NCI-H748 (cell line): ENCODE data around the gene TM4SF5.
A peak's percentile ranks its signal among the peaks of the same experiment; 100 is the strongest.

ENCODE experiments used
- DNase-seq: peaks from one replicate; lab custom pipeline; 2025; ENCODE audit not compliant: unreplicated experiment; lab: John Stamatoyannopoulos, UW

Gene TM4SF5

DNA sequence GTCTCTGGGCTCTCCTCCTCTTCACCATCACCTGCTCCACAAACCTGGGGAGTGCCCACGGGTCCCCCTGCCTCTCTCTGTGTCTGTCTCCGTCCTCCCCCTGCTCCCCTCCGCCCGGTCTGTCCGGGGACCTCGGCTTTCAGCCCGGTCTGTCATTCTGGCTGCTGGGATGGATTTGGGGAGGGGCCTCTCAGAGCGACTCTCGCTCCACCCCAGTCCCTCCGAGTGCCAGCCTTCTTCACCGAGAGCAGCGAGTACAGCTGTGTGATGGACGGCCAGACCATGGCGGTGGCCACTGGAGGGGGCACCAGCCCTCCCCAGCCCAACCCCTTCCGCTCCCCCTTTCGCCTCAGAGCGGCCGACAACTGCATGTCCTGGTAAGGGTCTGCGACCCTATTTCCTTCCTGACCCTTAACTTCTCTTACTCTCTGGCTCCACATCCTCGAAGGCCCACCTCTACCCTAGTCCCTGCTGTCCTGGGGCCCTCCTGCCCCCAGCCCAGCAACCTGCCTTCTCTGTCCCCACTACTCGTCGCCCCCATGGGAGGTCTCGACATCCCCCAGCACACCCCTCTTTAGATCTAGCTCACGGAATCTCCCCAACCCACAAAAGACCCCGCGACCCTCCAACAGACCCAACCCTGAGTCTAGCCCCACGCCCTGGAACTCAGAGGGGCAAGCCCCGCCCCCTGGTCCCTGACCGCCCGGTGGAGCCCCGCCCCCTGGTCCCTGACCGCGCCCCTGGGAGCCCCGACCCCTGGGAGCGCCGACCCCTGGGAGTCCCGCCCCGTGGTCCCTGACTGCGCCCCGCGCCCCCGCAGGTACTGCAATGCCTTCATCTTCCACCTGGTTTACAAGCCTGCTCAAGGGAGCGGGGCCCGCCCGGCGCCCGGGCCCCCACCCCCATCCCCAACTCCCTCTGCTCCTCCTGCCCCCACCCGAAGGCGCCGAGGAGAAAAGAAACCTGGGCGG lies 26.4 kb upstream of the TM4SF5 start:
- no peak for DNase-seq

DNA sequence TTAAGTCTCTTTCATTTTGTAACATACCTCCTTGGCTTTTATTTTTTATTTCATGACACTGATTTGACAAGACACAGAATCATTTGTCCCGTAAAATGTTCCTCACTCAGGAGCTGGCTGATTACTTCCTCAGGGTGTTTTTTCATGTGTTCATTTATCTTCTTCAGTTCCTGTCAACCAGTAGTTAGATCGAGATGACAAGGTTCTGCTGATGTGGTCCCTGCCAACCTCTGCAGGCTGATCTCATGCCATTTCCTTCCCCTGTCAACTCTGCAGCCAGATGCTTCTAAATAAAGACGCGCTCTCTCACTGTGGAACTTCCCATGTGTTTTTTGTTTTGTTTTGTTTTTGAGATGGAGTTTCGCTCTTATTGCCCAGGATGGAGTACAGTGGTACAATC lies 23.8 kb upstream of the TM4SF5 start:
- no peak for DNase-seq

DNA sequence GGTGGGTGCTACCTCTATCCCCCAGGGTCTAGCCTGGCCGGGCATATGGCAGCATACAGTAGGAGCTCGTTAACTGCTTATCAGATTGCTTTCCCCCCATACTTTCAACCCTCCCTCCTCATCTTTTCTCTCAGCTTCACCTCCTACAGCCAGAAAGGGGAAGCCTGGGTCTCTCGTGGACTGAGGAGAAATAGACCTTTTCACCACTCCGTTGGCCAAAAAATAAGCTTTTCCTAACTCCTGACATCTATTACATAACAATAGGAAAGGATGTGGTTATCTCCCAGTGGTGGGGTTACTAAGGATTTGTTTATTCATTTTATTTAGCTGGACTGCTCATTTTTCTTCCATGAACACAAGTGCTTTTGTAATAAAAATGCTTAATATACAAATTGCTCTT lies 23.0 kb upstream of the TM4SF5 start:
- no peak for DNase-seq

DNA sequence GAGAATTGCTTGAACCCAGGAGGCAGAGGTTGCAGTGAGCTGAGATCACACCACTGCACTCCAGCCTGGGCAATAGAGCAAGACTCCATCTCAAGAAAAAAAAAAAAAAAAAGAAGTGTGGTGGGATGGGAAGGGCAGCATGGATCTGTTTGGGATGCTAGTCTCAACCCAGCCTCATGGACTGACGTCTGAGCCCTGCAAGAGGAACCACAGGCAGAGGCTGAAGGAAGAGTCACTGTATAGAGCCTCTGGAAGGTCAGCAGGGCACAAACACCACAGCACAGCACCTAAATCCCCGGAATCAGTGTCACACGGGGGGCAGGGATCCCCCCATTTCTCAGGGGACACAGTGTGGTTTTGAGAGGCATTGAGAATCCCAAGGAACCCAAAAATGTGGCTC lies 21.1 kb upstream of the TM4SF5 start:
- DNase-seq, result no peak

DNA sequence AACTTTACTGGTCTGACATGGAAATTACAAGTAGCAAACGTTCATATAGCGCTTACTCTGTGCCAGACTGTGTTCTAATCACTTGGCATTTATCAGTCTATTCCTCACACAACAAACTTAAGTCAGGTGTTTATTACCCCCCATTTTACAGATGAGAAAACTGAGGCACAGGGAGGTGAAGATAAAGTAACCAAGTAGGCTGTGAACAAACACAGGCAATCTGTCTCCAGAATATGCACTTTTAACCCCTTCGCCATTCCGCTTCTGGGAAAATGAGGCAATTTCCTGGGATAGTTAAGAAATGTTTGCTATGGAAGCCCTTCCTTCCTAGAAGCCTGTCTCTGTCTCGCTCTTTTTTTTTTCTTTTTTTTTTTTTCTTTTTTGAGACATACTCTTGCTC lies 19.8 kb upstream of the TM4SF5 start:
- no peak for DNase-seq

DNA sequence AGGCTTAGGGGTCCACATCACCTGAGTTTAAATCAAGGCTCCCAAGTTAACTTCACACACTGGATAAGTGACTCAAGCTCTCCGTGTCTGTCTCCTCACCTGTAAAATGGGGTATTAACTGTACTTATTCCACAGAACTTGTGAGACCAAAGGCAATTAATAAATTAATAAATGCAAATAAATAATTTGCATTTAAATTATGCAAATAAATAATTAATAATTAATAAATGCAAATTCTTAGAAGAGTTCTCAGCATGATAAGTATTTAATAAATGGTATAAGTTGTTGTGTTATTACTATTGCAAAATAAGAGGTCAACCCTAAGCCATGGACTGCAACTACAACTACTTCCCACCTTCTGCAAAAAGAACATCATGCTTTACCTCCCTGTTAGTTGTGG lies 18.3 kb upstream of the TM4SF5 start:
- DNase-seq, result no peak

DNA sequence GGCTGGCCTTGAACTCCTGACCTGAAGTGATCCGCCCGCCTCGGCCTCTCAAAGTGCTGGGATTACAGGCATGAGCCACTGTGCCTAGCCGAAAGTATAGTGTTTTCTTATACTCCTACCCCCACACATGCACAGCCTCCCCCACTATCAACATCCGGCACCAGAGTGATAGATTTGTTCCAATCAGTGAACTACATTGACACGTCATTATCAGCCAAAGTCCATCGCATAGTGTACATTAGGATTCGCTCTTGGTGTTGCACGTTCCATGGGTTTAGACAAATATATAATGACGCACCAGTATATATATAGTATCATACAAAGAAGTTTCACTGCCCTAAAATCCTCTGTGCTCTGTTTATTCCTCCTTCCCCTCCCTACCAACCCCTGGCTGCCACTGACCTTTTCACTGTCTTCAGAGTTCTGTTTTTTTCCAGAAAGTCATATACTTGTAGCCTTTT lies 11.9 kb upstream of the TM4SF5 start:
- DNase-seq, result no peak

DNA sequence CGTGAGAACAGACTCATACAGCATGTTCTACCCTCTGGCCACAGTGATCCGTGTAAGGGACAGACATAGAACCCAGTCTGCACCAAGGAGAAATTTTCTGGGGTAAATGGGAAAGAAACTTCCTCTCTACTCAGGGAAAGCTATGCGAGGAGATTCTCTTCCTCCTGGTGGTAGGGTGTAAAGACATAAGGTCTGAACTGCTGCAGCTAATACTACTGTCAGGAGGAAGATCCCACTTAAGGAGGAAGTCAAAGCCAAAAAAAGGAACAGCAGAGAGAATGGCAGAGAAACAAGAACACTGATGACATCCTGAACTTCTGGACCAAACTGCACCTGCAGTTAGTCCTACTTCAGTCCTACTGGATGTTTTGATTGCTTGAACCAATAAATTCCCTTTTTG lies 7.1 kb upstream of the TM4SF5 start:
- DNase-seq, result no peak

DNA sequence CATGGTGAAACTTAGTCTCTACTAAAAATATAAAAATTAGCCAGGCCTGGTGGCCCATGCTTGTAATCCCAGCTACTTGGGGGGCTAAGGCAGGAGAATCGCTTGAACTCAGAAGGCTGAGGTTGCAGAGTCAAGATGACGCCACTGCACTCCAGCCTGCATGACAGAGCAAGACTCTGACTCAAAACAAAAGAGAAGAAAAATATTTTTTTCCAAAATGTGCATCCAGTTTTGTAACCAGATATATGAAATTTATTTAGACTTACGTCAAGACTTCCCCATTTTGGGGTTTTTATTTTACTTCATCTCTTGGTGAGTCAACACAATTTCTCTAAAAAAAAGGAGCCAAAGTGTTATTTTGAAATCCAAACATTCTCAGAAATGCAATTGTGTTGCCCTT lies 5.5 kb upstream of the TM4SF5 start:
- no peak for DNase-seq

DNA sequence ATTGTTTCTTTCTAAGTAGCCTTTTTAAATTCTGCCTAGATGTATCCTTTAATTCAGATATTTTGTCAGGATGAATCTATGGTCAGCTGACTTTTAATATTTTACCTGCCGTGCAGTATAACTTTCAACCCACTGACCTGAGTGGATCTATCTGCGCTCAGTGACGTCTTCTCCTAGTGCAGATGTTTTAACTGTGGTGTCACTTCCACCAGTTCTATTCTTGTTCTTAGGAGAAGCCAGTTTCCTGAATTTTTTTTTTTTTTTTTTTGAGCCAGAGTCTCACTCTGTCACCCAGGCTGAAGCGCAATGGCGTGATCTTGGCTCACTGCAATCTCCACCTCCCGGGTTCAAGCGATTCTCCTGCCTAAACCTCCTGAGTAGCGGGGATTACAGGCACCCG lies 5.0 kb upstream of the TM4SF5 start:
- no peak for DNase-seq

DNA sequence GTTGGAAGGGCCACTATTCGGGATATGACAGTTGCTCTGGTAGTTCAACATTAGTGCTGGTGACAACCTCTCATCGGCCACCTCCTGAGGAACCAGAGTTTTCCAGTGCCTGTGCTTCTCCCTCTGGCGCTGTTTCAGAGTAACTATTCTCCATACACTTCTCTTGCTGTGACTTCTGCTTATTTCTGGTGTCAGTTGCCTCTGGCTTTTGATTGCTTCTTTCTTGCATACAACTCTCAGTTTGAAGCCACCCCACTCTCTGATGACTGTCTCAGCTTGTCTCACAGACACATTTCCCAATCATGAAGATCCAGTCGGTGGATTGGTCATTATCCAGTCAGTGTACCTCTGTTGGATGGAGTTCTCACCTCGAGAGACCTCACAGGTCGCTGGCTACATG lies 3.4 kb upstream of the TM4SF5 start:
- DNase-seq, result no peak

DNA sequence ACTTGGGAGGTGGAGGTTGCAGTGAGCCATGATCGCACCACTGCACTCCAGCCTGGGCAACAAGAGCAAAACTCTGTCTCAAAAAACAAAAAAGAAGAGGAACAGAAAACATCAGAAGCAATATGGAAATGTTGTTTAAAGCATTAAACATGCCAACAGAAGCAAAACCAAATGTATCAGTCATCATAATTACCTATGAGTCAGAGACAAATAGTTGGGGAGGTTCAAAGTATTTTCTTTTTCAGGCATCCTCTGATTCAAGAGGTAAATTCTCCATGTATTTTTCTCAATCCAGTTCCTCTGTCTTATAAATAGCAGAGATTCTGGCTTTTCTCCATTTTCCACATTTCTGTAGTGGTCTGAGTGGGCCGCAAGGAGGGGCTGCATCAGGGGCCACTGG lies 2.1 kb upstream of the TM4SF5 start:
- DNase-seq, result no peak

DNA sequence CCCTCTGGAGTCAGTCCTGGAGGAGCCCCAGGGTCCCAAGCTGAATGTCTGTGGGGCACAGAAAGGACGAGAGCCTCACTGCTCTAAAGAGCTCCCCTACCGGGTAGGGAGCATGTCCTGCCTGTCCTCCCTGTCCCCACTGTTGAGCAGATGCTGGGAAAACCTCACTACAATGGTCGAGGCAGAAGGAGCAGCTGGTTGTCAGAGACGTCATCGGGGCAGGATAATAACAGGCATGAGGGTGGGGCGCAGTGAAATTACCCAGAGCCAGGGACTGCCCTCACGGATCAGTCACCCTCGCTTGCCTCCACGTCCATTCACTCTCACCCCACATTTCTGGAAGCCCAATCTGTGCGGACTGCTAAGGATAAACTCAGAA lies 538 bp downstream of the TM4SF5 start:
- DNase-seq, result peak; percentile 66

DNA sequence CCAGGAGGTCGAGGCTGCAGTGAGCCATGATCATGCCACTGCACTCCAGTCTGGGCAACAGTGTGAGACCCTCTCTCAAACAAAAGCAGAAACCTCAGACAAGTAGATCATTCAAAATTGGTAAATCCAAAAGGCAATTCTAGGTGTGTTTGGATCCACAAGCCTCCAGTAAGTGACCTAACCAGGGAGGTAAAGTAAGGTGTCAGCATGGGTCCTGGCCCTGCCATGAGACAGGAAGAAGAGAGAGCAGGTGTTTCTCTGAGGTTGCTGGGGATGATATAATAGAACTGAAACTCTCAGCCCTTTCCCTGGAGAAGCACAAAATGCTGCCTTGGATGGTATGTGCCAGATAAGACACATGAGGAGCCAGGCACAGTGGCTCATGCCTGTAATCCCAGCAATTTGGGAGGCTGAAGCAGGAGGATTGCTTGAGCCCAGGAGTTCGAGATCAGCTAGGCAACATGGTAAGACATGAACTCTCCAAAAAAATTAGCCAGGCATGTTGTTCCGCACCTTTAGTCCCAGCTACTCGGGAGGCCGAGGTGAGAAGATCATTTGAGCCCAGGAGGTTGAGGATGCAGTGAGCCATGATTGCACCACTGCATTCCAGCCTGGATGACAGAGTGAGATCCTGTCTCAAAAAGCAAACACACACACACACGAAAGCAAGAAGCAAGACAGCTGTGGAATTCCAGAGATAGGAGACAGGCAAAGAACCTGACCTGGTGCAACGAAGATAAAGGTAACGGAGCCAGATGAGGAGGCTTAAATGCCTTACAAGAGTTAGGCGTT lies 6.5 kb downstream of the TM4SF5 start:
- DNase-seq, result no peak

DNA sequence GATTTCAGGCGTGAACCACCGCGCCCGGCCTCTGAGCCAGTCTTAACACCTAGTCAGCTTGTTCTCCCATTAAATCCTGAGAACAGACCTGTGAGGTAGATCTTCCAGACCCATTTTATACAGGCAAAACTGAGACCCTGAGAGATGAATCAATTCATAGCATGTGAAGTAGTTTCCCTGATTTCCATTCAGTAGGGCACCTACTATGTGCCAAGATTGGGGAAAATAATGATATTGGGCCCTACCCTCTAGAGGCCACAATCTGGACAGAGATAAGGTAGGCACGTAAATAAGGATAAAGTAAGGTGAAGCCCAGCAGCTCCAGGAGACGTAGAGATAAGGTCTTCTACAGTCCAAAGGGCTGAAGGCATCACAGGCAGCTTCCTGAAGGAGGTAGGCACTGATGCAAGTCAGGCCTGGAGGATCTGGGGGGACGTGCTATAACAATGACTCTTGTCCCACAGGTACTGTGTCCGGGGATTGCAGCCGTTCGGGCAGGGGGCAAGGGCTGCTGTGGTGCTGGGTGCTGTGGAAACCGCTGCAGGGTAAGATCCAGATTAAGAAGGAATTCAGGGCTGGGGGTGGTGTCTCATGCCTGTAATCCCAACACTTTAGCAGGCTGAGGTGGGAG lies 8.8 kb downstream of the TM4SF5 start:
- no peak for DNase-seq

DNA sequence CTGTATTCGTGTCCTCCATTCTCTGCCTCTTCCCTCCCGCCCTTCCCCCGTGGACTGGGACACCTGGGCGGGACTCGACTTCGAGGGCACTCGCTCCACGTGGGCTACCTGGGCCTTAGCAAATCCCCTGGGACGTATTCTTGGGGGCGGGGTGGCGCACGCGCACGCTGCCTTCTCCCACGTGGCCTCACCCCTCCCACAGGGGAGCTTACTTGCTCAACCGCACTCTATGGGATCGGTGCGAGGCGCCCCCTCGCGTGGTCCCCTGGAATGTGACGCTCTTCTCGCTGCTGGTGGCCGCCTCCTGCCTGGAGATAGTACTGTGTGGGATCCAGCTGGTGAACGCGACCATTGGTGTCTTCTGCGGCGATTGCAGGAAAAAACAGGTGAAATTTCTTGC lies 11.0 kb downstream of the TM4SF5 start:
- DNase-seq, result no peak

DNA sequence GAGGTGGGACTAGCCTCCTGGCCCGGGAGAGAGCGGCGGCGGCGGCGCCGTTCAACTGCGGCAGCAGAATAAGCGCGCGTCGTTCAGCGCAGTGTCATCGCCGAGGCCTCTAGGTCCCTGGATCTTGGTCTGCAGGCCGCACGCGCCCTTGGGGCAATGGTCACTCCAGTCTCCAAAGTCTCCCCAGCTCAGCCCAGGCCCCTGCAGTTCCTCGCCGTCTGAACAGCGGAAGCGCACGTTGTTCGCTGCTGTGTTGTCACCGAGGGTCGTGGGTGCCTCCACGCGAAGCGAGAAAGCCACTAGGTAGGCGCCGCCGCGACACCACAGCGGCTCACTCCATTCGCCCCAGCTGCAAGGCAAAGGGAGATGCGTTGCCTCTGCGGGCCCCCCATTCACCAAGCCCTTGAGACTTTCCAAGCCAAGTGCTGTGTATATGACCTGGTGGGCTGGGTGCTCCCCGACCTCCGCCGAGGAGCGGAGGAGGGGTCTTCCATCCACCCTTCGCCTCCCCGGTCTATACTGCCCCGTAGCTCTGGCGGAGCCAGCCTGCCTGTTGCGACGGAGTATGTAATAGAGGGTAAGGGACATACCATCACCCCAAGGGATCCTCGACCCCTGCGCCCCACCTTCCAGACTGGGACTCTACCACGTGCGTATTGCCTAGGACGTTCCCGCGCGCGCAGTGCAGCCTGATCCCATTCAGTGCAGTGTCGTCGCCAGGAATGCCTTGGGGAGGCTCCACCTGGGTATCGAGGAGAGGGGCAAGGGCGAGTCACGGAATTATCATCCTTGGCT lies 13.8 kb downstream of the TM4SF5 start:
- DNase-seq, result no peak

DNA sequence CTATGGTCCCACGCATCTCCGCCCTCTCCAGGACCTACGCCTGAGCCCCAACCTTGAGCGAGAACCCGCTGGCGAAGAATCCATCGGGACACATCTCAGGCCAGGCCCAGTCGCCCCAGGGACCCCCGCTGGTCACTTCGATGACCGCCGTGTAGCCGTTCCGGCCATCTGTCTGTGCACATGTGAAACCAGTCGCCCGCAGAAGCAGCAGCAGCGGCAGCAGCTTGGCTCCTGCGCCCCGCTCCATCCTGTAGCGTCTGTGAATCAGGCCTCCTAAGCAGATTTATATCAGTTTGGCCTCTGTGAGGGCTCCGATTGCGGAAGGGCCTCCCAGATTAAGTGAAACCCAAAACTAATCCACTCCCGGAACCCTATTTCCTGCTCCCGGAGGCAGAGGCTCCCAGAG lies 14.4 kb downstream of the TM4SF5 start, which contains the start of gene VMO1:
Gene VMO1 (minus strand): TSS at position 259 of the 406 bp plus-strand sequence. CDS start 12 bp downstream, at position 247.
- no peak for DNase-seq

DNA sequence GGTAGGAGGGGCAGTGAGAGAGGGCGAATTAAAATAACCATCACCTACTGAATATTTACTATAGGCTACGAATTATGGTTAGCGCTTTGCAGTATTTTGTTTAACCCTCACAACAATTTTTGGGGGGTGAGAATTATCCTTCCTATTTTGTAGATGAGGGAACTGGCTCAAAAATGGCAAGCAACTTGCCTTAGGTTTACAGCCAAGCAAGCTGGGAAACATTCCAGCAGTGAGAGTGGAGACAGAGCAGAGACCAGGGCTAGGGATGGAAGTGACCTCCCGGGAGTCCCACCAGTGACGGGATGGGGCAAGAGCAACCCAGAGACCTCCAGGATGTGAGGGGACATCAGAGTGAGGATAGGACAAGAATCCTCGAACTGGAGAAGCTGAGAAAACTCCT lies 14.8 kb downstream of the TM4SF5 start:
- no peak for DNase-seq

DNA sequence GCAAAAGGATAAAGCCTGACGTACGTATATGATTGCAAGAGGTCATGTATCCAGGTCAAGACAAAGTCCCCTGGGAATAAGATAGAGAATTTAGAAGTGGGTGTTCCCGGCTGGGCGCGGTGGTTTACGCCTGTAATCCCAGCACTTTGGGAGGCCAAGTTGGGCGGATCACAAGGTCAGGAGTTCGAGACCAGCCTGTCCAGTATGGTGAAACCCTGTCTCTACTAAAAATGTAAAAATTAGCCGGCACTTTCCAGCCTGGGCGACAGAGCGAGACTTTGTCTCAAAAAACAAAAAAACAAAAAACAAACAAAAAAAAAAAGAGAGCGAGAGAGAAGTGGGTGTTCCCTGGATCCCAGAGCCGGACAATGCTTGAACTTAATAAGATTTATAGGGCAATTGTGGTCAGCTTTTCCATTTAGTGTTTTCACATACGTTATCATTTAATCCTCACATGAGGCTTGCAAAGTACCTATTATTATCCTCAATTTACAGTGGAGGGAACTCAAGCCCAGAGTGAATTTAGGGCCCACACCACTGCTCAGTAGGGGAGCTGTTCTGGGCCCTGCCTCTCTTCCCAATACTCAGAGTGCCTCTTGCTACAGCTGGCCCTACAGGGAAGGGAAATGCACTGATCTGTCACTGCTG lies 16.6 kb downstream of the TM4SF5 start:
- no peak for DNase-seq
